AML-193 (cell line): ENCODE measurements around the gene RPL23.

Experiments used
- DNase-seq, 2 experiments: peaks; one replicate each; lab custom pipeline; 2025; lab: John Stamatoyannopoulos, UW

The RPL23 gene

GRCh38 chr17:38798614-38799500 lies 54.7 kb downstream of the RPL23 start:
- peak; percentile 39 to 48 for DNase-seq
